Hematopoietic multipotent progenitor cell treated with erythropoietin and hydrocortisone succinate and interleukin-3 and kit ligand, for 8 days (in vitro differentiated cells): ENCODE measurements around the gene ZNF334.

Experiments
- DNase-seq: peaks from one replicate; pipeline ENCODE4 v3.0.0-alpha.2; 2015

ZNF334 gene

GRCh38 chr20:46484954-46485353, 28.4 kb downstream of the ZNF334 start:
- no peak for DNase-seq

- DNase-seq, result no peak
Measured at GRCh38 chr20:46483879-46484278, 29.5 kb downstream of the ZNF334 start.

- no peak for DNase-seq
Measured at GRCh38 chr20:46482864-46483263, 30.5 kb downstream of the ZNF334 start.

GRCh38 chr20:46477640-46478039, 35.7 kb downstream of the ZNF334 start:
- DNase-seq, result no peak

GRCh38 chr20:46477225-46477624, 36.1 kb downstream of the ZNF334 start:
- DNase-seq, result no peak

- no peak for DNase-seq
Measured at GRCh38 chr20:46468508-46468907, 44.9 kb downstream of the ZNF334 start.

GRCh38 chr20:46464451-46464850, 48.9 kb downstream of the ZNF334 start:
- no peak for DNase-seq

GRCh38 chr20:46463852-46464251, 49.5 kb downstream of the ZNF334 start:
- DNase-seq, result no peak

- no peak for DNase-seq
Measured at GRCh38 chr20:46461808-46462207, 51.6 kb downstream of the ZNF334 start.

GRCh38 chr20:46458866-46459750, 54.3 kb downstream of the ZNF334 start:
- DNase-seq, result no peak

GRCh38 chr20:46456255-46457028, 56.9 kb downstream of the ZNF334 start:
- no peak for DNase-seq

GRCh38 chr20:46455729-46456128, 57.6 kb downstream of the ZNF334 start:
- no peak for DNase-seq
